Measurements from ENCODE around the gene LIN28A.

LIN28A gene

GRCh38 chr1:26476958-26477357, 66.3 kb downstream of the LIN28A start:
- DNase-seq = no peak
- intact Hi-C loops (cut with DNase I) = no loop called here

GRCh38 chr1:26477446-26478152, 67.0 kb downstream of the LIN28A start:
- peak in 1 of 10 donors; percentile 37 for DNase-seq
- intact Hi-C loops (cut with DNase I) = no loop called here

GRCh38 chr1:26478159-26478558, 67.5 kb downstream of the LIN28A start:
- DNase-seq = peak in 1 of 10 donors; percentile 26
- intact Hi-C loops (cut with DNase I) = no loop called here

GRCh38 chr1:26478988-26479387, 68.4 kb downstream of the LIN28A start:
- intact Hi-C loops (cut with DNase I) = no loop called here

More at GRCh38 chr1:26478988-26479387, 68.4 kb downstream of the LIN28A start:
- DNase-seq = no peak
